ENCODE data around the gene ATP5ME.

ATP5ME gene

DNA sequence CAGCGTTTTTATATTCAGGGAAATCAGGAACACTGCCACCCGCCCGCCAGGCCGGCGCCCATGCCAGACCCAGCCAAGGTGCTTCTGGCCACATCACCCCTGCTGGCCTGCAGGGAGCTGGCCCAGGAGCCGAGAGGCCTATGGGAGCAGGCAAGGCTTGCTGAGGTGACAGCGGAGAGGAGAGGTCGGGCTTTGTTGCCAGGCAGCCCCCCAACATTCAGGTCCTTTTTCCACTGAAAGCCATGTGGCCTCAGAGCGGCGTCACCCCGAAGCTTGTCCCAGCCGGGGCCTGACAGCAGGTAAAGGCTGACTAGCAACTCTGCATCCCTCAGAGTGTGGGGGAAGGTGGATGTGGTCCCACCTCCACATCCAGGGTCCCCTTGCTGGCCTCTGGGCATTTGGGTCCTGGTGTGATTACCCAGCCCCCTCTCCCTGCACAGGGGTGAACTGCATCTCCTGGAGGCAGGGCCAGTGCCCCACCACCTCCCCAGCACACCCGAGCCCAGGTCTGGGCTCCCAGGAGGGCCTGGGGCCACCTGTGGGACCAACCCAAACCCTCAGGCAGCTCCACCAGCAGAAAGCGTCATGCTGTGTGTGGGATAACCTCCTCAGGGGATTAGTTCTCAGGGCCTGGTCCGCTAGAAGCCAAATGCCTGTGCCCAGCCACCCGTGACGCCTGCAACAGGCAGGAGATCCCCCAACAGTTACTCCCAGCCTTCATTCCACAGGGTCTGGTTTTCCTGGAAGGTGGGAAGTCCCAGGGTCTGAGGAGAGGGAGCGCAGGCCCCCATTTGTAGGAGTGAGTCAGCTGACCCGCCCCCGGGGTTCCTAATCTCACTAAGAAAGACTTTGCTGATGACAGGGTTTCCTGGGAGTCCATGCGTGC lies 49.1 kb downstream of the ATP5ME start, which contains the start of gene PDE6B:
PDE6B (plus strand) TSS at position 869 of the 886 bp plus-strand sequence. CDS start 54 bp downstream, outside the sequence.
- no peak within 1 kb of the TSS for H3K4me3 ChIP-seq (ENCODE audit: low read depth, low read length)
- no peaks in the 10 kb centered on the region for H3K27me3 ChIP-seq (replicated peaks)
- H3K27ac ChIP-seq, result no peak within 1 kb of the TSS

DNA sequence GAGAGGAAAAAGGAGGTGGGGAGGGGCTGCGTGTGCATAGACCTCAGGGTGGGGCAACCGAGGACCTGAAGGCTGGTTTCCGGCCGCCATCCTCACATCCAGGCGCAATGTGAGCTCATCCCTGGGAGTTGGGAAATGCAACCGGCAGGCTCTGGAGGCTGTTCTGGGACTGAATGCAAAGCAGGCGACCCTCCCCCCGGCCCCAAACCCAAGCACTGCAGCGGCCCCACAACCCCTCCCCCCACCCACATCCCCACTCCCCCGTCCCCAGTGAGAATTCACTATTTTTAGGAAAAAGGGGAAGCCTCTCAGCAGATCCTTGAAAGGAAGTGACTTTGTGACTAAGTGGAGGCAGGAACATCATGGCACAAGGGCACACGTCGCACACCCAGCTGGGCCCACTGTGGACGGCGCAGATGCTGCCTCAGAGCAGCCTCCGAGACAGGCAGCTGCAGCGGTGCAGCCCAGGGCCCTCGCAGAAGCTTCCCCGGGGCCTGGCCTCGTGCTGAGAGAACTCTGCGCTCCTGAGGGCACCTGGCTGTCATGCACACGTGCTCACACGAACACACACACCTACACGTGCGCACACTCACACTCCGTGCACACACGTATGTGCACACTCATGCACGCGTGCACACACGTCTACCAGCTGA lies 50.0 kb downstream of the ATP5ME start:
- no peak overlapping the region for H3K27ac ChIP-seq

More for the DNA sequence above, 49.1 kb downstream of the ATP5ME start, which contains the start of gene PDE6B:
- DNase-seq, result no peak
- TF ChIP-seq, protein P1, sequence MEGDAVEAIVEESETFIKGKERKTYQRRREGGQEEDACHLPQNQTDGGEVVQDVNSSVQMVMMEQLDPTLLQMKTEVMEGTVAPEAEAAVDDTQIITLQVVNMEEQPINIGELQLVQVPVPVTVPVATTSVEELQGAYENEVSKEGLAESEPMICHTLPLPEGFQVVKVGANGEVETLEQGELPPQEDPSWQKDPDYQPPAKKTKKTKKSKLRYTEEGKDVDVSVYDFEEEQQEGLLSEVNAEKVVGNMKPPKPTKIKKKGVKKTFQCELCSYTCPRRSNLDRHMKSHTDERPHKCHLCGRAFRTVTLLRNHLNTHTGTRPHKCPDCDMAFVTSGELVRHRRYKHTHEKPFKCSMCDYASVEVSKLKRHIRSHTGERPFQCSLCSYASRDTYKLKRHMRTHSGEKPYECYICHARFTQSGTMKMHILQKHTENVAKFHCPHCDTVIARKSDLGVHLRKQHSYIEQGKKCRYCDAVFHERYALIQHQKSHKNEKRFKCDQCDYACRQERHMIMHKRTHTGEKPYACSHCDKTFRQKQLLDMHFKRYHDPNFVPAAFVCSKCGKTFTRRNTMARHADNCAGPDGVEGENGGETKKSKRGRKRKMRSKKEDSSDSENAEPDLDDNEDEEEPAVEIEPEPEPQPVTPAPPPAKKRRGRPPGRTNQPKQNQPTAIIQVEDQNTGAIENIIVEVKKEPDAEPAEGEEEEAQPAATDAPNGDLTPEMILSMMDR (IDR thresholded peaks at IDR 0.05; ENCODE audit: low read depth, low read length, missing control alignments), result no peak
- no peaks in the 10 kb centered on the region for H3K36me3 ChIP-seq (replicated peaks)
- in situ Hi-C loops (cut with HindIII; ENCODE audit: low pct_ligation_motif_present, low sequenced_read_pairs), result no loop called here

DNA sequence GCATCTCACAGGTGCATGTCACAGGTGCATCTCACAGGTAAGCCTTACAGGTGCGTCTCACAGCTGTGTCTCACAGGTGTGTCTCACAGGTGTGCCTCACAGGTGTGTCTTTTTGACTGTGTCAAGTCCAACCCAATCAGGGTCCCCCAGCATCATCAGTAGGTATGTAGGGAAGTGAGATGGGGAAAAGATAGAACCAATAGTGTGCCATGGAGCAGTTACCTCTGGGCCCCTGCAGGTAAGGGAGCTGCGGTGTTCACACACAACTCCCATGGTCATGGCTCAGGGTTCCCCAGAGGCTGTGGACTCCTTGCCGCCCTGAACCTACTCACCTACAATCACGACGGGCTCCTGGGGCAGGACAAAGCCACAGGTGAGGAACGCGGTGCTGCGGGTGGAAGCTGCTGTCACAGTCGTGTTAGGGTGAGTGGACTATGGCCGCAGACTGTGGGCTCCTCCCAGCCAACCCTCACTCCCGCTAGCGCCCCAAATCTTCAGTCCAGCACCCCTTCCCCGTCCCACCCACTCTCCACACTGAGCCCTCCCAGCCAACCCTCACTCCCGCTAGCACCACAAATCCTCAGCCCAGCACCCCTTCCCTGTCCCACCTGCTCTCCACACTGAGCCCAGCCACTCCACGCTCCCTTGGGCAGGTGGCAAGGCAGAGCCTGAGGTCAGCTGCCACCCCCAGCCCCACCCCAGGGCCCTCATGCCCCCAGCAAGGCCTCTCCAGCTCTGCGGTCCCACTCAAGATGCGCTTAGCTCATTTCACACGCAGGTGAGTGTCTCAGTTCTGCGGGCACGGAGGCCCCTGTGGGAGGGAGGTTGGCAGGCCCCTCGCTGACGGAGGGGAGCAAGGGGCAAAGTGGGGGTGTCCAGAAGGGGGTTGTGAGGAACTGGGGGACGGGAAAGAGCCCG lies 50.8 kb downstream of the ATP5ME start:
- no peak overlapping the region for H3K27ac ChIP-seq
- H3K36me3 ChIP-seq (replicated peaks), result no peaks in the 10 kb centered on the region
- DNase-seq, result no peak
- H3K4me3 ChIP-seq (ENCODE audit: low read depth, low read length), result no peak overlapping the region
- H3K27me3 ChIP-seq (replicated peaks), result no peaks in the 10 kb centered on the region
- TF ChIP-seq, protein P1 (IDR thresholded peaks at IDR 0.05; ENCODE audit: low read depth, low read length, missing control alignments), result no peak
- in situ Hi-C loops (cut with HindIII; ENCODE audit: low pct_ligation_motif_present, low sequenced_read_pairs), result no loop called here

More for the DNA sequence above, 50.0 kb downstream of the ATP5ME start:
- no peaks in the 10 kb centered on the region for H3K27me3 ChIP-seq (replicated peaks)
- no peaks in the 10 kb centered on the region for H3K36me3 ChIP-seq (replicated peaks)
- H3K4me3 ChIP-seq (ENCODE audit: low read depth, low read length), result no peak overlapping the region
- TF ChIP-seq, protein P1 (IDR thresholded peaks at IDR 0.05; ENCODE audit: low read depth, low read length, missing control alignments), result no peak
- in situ Hi-C loops (cut with HindIII; ENCODE audit: low pct_ligation_motif_present, low sequenced_read_pairs), result no loop called here
- DNase-seq, result no peak
